Activated CD4-positive, CD25-positive, alpha-beta regulatory T cell treated with anti-CD3 and anti-CD28 coated beads, Interleukin-2, amount 50 U/mL, for 24 hours (primary cell): ENCODE results near the gene NOL4L.

Experiments used
- ATAC-seq, 2 donors: fragments of 150-1000 bp; cut with Tn5 transposase; one replicate each; pipeline ENCODE4 v1.10.0; 2021; ENCODE audit warnings: mild to moderate bottlenecking in 1 of 2, moderate library complexity in 1 of 2

NOL4L gene

DNA sequence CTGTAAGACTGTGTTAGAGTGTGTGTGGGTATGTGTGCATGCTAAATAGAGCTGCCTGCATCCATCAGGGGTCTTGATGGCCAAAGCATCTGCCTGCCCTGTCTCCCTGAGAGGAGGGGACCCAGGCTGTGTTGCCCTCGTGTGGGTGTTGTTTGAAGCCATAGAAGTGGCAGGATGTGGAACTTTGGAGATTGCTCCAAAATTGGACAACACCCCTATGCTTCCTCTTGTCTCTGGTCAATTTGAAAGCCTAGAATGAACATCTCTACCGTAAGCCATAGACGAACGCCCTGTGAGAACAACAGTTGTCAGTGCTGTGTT lies 144.4 kb downstream of the NOL4L start:
- no peak for ATAC-seq

DNA sequence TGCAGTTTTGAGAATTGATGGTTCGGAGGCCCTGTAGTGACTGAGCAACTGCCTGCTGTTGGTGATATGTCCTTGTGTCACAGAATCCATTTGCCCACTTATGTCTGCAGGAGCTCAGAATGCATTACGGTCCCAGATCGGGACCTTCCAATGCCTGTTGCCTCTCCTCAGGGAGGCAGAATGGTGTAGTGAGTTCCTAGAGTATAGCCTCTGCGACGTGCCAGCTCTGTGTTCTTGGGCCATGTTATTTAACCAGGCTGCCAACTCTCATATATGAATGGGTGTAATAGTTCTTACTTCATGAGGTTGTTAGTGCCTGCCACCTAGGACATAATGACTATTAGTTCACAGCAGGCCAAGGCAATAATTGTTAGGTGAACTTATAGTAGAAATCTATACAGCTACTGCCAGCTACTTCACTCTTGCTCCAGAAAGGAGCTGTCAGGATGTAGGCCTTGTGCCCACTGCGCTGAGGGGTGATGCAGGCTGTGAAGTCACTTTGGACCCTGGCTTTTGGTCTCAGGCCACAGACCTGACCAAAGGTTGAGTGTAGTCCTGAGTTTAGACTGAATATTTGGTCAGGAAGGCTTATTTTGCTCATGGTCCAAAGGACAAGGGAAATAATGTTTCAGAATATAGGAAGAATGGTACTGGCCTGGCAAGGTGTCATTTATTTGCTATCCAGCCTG lies 144.9 kb downstream of the NOL4L start:
- no peak for ATAC-seq

DNA sequence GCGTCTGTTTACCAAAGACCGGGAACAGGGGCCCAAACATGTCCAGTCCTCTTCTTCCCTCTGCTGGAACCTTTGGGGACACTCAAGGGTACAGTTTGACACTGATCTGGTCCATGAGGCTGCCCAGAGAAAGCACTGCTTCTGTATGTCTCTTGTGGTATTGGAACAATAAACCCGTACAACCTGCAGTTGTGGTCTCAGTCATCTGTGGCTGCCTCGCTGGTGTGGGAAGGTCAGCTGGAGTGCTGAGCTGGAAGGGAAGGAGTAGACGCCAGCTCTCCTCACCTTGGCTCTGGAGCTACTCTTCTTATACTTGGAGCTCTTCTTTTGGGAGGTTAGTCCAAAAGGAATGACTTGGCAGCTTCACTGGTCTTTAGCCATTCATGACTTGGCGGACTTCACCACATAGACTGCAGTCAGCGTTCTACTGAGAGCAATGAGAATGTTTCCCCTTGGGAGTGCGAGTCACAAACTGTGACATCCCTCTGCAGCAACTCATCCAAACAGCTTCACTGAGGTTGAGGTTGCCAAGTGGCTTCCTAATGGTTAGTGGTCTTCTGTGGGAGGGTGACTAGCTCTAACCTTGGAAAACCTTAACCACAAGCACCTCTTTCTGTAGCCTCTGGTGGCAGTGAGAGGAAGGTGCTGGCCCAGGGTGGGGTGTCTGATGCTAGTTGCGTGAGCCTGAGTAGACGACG lies 145.9 kb downstream of the NOL4L start:
- ATAC-seq: peak; percentile 62 to 65

DNA sequence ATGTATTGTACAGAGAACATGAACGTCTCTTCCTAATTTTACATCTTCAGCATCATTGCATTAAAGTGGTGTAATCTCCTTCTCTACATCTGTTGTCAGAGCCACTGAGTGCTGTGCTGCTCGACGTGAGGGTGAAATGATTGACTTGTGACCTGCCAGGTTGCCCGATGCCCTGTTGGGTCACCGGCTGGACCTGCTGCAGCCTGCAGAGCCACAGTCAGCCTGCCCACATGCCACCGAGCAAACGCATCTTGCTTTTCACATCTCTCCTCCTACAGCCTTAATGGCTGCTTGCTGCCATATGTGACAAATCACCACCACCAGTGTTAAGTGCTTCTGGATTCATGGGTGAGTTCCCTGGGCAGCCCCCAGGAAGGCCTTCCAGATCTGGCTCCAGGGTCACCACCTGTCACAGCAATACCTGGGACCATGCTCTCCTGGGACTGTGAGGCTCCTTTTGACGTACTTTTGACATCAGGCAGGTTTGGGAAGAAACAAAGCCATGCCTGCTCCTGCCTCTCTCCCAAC lies 146.7 kb downstream of the NOL4L start:
- no peak for ATAC-seq

DNA sequence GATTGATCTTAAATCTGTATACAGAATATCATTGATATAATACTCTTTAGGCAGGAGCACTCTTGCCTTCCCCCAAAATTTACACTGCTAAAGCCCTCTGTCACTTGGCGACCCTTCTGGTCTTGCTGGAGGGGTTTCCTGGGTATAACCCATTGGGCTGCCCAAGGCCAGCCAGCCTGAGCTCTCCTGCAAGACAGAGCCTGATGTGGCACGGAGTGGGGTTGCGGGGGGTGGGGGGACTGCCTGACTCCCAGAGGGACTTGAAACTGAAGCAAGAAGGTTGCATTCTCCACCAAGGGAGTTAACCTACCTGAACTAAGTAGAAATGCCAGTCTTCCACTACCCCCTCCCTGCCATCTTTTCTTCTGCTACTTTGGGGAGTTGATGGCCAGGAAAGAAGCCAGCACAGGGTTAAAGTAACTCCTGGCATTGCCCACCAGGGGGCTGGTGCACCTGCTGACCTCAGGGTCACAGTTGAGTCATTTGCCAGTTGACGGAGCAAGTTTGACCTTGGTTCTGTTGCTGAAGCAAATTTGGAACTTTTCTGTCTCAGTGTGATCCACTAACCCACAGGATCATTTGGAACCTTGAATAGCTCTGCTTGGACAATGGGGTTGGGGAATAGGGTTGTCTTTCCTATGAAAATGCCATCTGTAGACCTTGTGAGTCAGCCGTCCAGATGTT lies 147.6 kb downstream of the NOL4L start:
- ATAC-seq: peak; percentile 19 to 46

DNA sequence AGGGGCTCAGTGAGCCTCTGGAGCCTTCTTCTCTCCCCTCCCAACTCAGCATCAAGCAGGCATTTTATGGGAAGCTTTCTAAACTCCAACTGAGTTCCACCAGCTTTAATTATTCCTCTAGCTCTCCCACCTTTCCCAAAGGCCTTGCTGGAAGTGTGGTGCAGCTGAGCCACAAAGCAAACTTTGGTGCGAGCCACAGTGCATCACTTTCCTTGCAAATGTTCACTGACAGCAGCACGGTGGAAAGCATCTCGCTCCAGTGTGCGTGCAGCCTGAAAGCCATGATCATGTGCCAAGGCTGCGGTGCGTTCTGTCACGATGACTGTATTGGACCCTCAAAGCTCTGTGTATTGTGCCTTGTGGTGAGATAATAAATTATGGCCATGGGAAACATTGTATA lies 148.2 kb downstream of the NOL4L start:
- ATAC-seq: no peak

DNA sequence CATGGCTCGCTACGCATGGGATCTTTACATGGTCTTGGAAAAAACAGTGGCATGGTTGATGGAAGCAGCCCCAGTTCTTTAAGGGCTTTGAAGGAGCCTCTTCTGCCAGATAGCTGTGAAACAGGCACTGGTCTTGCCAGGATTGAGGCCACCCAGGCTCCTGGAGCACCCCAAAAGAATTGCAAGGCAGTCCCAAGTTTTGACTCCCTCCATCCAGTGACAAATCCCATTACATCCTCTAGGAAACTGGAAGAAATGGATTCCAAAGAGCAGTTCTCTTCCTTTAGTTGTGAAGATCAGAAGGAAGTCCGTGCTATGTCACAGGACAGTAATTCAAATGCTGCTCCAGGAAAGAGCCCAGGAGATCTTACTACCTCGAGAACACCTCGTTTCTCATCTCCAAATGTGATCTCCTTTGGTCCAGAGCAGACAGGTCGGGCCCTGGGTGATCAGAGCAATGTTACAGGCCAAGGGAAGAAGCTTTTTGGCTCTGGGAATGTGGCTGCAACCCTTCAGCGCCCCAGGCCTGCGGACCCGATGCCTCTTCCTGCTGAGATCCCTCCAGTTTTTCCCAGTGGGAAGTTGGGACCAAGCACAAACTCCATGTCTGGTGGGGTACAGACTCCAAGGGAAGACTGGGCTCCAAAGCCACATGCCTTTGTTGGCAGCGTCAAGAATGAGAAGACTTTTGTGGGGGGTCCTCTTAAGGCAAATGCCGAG lies 148.8 kb downstream of the NOL4L start:
- no peak for ATAC-seq

DNA sequence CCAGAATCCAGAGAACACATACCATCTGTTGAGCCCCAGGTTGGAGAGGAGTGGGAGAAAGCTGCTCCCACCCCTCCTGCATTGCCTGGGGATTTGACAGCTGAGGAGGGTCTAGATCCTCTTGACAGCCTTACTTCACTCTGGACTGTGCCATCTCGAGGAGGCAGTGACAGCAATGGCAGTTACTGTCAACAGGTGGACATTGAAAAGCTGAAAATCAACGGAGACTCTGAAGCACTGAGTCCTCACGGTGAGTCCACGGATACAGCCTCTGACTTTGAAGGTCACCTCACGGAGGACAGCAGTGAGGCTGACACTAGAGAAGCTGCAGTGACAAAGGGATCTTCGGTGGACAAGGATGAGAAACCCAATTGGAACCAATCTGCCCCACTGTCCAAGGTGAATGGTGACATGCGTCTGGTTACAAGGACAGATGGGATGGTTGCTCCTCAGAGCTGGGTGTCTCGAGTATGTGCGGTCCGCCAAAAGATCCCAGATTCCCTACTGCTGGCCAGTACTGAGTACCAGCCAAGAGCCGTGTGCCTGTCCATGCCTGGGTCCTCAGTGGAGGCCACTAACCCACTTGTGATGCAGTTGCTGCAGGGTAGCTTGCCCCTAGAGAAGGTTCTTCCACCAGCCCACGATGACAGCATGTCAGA lies 149.6 kb downstream of the NOL4L start:
- ATAC-seq: no peak

DNA sequence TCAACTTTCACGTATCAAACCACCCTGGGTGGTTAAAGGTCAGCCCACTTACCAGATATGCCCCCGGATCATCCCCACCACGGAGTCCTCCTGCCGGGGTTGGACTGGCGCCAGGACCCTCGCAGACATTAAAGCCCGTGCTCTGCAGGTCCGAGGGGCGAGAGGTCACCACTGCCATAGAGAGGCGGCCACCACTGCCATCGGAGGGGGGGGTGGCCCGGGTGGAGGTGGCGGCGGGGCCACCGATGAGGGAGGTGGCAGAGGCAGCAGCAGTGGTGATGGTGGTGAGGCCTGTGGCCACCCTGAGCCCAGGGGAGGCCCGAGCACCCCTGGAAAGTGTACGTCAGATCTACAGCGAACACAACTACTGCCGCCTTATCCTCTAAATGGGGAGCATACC lies 150.7 kb downstream of the NOL4L start:
- ATAC-seq: no peak

DNA sequence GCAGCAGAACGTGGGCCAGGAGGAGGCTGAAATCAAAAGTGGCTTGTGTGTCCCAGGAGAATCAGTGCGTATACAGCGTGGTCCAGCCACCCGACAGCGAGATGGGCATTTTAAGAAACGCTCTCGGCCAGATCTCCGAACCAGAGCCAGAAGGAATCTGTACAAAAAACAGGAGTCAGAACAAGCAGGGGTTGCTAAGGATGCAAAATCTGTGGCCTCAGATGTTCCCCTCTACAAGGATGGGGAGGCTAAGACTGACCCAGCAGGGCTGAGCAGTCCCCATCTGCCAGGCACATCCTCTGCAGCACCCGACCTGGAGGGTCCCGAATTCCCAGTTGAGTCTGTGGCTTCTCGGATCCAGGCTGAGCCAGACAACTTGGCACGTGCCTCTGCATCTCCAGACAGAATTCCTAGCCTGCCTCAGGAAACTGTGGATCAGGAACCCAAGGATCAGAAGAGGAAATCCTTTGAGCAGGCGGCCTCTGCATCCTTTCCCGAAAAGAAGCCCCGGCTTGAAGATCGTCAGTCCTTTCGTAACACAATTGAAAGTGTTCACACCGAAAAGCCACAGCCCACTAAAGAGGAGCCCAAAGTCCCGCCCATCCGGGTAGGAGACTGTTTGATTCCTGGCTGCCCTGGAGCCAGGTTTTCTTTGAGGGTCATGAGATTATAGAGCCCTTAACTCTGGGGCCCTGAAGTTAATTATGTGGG lies 151.7 kb downstream of the NOL4L start:
- no peak for ATAC-seq

DNA sequence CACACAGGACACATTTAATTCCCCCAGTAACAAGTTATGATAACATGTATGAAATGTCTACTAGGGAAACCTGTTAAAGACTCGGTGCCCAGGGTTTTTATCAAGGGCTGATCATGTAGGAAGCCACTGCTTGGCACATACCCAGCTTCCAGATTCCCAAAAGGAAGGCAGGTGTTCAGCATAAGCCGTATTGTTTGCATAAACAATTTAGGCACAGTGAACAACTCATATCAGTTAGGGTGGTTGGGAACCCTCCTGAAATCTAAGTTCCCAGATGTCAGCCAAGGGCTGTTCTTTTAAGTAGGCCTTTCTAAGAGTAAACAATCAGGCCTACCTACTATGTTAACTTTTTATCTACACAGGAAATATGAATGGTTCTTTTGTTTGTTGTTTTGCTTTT lies 152.9 kb downstream of the NOL4L start:
- no peak for ATAC-seq

DNA sequence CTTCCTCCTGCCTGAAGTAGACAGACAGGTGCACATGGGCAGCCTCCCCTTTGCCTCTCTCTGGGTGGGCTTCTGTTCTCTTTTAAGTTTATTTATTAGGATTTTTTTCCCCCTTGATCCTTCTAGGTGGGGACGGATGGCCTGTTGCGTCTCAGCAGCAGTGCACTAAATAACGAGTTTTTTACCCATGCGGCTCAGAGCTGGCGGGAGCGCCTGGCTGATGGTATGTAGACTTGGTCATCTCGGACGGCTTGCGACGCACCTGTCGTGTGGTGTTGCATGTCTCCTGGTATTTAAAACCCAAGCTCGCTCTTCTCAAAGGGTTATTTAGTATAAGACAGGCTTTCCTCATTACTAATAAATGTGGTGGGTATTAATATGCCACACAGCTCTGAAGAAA lies 153.7 kb downstream of the NOL4L start:
- ATAC-seq: no peak

DNA sequence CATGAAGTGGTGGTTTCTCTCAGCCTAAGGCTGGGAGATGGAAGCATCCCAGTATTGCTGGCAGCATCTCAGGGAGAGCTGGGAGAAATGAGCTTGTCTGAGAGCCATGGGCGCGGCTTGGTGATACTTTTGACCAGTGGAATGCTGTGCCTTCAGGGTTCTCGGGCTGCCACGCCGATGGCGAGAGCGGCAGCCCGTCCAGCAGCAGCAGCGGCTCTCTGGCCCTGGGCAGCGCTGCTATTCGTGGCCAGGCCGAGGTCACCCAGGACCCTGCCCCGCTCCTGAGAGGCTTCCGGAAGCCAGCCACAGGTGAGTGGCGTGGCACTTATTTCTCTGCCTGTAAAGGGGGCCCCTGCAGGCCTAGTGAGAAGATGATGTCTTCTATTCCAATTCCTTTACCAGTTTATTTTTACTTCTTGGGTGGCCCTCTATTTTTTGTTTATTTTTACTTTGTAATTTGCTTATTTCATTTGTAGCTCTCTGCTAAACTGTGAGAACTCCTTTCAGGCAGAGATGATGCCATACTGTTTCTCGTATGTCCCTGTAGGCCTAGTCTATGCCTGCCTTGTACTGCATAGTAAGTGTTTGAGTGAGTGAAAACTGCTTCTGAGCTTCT lies 155.3 kb downstream of the NOL4L start:
- no peak for ATAC-seq

DNA sequence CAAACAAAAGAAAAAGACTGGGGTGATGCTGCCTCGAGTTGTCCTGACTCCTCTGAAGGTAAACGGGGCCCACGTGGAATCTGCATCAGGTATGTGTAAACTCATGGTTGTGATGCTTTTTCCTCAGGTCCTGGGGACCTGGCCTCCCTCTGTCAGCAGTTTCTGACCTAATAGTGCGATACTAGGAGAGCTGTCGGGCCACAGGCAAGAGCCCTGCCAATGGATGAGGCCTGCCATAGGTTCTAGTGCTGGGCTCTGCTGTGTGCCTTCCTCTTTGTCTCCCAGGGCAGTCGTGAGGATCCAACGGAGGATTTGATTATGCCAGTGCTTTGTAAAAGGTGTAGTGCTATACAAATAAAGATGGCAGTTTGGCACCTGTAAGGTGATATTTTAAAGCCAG lies 155.8 kb downstream of the NOL4L start:
- ATAC-seq: no peak

DNA sequence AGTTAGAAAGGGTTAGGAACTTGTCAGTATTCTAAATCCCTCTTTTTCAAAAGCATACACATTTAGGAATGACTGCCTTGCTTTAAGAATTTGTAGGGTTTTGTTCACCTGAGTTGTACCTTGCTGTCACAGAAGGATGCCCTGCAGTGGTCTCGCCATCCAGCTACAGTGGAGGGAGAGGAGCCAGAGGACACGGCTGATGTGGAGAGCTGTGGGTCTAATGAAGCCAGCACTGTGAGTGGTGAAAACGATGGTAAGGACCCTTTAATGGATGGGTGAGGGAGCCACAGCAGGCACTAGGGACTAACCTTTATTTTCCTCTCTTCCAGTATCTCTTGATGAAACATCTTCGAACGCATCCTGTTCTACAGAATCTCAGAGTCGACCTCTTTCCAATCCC lies 157.1 kb downstream of the NOL4L start:
- ATAC-seq: no peak

DNA sequence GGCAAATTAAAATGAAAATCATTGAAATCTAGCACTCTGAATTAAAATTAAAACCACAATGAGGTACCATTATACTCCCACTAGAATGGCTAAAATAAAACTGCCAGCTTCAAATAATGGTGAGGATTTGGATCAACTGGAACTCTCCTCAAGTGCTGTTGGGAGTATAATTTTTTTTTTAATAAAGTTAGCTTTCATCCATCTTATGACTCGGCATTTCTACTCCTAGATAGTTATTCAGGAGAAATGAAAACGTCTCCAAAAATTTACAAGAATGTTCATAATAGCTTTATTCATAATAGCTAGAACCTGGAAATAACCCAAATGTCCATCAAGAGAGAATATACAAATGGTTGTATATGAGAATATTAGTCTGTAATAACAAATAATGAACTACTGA lies 163.8 kb downstream of the NOL4L start:
- no peak for ATAC-seq

DNA sequence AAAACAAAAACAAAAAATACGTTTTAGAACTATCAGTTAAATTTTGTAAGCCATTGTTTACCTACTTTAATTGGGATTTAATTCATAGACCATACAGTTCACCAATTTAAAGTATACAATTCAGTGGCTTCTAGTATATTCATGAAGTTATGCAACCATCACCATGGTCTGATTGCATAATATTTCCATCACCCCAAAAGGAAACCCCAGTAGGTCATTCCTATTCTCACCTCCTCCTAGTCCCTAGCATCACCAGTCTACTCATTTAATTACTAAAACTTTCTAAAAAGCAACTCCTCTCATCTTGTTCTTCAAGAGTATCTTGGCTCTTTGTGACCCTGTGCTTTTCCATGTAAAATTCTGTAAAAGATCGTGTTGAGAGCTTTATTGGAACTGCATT lies 166.8 kb downstream of the NOL4L start:
- peak in 1 of 2 donors; percentile 20 for ATAC-seq

DNA sequence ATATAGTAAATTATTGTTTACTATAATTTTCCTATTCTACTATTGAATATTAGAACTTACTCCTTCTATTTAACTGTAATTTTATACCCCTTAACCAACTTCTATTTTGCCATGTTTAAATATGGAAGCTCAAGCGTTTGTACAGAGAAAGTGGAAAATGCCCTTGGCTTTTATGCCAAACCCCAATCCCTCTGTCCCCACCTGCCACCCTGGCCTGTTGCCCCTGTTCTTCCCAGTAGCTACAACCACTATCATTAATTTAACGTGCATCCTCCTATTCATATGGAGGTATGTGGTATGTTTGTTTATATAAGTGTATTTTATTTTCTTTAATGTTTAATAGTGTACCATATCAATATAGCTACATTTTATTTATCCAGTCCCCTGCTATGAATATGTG lies 168.9 kb downstream of the NOL4L start:
- ATAC-seq: no peak

DNA sequence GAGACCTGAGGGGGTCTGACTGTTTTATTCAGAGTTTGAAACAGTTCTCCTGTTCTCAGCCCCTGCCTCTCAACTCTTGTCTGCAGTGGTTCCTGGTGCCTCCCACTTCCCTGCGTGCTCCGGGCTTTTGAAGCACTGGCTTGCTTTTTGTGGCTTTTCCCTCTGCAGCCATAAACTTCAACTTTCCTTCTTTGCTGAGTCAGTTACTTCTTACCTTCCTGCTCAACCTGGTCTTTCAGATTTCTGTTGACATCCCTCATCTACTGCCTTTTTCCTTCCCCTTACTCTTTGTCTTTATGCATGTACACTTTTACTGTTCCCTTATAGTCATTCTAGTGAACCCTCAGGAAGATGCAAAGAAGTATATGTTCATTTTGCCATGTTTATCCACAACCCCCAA lies 169.6 kb downstream of the NOL4L start:
- no peak for ATAC-seq

DNA sequence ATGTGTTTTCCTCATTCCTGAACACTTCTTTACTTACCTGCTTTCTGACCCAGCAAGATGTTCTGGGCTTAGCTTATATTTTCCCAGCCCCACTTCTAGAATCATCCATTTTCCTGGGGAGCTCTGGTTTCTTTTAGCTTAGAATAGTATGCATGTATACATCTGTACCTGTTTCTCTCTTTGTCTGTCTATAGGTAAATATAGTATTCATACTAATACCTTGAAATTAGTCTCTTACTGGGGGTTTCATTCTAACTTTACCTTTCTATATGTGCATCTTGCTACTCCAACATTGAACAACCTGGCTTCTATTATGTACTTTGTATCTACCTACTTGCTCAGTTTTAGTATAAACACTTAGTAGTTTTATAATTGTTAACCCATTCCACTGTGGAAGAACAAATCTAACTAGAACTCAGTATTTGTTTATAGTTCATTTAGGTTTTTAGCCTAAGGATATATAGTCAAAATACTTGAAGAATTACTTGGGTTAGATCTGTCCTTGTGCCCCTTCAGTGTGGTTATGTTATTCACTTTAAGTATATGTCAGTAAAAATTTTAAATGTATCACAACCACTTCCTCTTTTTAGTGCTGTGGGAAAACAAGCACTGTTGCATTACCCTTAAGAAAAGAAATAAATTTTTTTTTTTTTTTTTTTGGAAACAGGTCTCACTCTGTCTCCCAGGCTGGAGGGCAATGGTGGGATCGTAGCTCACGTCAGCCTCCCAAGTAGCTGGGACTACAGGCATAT lies 173.0 kb downstream of the NOL4L start:
- peak; percentile 15 to 27 for ATAC-seq
